AG08395 (cell line): ENCODE data around the gene AQP11.
"Not testable (repeated sequence)": the region's sequence is repeated elsewhere in the genome, so short reads cannot be mapped to it uniquely, and the experiment has no call there.

Experiments
- DNase-seq: peaks from one replicate; pipeline ENCODE4 v3.0.0; 2012; ENCODE audit warnings: mixed read lengths, low spot score

The AQP11 gene

DNA sequence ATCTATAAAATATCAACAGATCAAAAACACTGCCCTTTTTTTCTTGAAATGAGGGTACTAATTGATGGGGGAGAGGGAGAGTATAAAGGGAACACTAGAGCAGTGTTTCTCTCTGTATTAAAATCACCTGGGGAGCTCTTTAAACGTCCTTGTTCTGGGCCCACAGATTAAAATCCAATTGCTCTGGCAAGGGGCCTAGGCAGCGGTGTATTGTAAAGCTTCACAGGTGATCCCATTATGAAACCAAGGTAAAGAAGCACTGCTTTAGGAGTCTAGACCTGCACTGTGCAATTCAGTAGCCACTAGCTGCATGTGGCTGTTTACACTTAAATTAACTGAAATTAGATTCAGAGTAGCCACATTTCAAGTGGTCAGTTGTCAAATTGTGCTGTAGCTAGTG, 3.0 kb downstream of the AQP11 start:
- DNase-seq, result no peak

DNA sequence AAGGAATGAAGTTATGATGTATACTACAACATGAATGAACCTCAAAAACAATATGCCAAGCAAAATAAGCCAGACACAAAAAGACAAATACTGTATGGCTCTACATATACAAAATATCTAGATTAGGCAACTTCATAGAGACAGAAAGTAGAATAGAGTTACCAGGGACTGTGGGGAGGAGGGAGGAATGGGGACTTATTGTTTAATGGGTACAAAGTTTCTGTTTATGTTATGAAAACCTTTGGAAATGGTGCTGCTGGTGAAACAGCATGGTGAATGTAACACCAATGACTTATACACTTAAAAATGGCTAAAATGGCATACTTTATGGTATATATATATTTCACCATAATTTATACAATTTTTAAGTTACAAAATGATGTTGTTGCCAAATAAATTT, 4.1 kb downstream of the AQP11 start:
- no peak for DNase-seq

DNA sequence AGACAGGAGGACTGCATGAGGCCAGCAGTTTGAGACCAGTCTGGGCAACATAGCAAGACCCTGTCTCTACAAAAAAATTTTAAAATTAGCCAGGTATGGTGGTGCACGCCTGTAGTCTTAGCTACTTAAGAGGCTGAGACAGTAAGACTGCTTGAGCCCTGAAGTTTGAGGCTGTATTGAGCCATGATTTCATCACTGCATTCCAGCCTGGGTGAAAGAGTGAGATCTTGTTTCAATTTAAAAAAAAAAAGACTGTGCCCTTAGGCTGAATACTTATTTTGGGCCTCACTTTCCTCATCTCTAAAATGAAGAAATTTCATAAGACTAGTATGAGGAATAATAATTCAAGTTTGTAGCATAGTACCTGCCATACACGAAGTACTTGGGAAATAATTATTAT, 6.9 kb downstream of the AQP11 start:
- DNase-seq, result no peak

DNA sequence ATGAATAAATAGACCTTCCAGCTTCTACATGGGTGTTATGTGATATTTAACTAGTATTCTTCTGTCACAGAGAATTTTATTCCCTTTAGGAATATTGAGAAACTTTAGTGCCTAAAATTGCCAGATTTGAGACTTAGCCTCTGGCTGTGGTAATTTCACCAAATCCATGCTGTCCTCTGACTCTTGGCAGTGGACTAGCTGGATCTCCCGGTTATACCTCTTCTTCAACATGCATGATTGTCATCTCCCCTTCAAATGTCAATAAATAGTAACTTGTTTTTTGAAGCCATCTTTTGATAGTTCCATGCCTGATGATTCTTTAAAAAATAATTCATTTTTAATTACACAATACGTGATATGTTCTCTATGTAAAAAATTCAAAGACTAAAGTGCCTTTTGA, 8.4 kb downstream of the AQP11 start:
- no peak for DNase-seq

DNA sequence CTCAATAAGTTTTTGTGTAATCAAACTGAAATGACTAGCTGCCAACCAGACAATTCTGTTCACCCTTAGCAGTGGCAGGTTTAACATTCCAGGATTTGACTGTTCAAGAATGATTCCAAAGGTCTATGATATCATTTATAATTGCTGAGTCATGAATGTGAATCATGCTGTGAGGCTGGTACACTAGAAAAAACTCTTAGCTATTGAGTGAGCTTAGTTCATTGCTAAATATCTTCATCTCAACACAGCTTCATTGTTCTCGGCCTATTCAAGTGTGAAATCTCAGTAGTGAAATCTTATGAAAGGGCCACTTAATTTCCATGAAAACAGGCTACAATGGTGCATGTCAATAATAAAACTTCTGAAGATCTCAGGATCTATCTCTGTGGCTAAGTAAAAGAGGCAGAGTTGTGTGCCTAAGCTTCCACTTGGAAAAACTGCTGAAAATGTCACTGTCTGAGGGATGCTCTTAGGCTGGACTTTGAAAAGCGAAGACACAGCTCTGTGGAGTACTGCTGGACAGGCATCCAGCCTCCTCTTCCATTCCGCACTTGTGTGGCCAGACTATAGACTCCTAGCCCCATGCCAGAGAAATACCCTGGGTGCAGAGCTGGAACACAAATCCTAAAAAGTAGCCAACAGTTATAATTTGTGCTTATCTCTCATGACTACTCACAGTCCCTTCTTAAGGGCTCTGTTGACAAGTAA, 12.8 kb downstream of the AQP11 start:
- DNase-seq, result peak; percentile 81

DNA sequence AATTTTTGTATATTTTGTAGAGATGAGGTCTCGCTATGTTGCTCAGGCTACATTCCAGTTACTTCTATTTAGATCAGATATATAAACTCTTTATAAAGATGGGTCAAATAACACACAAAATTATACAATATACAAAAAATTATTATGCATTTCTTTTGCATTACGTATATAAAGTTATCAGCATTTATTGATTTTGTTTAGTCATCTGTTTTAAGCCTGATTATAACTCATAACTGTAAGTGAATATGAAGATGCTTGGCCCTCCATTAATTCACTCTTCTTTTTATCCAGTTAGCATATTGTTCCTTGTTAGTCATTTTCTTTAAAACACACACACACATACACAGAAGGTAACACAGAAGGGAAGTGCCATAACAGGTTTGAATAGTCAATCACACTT, 14.5 kb downstream of the AQP11 start:
- DNase-seq, result no peak

DNA sequence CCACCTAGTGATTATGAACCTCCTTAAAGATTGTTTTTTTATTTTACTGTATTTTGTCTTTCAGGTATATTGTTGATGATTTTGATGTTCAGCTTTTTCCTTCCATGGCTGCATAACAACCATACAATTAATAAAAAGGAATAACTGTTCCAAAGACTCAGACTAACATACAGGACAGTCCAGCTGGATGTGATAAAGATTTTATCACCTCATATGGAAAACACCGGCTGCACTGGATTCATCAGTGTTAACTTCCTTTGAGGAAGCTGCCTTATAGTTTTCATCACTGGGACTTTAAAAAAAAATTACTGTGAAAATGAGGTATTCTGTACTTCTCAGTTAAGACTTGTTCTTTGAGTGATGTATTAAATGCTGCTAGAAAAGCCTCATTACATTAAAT, 19.5 kb downstream of the AQP11 start:
- DNase-seq, result no peak

DNA sequence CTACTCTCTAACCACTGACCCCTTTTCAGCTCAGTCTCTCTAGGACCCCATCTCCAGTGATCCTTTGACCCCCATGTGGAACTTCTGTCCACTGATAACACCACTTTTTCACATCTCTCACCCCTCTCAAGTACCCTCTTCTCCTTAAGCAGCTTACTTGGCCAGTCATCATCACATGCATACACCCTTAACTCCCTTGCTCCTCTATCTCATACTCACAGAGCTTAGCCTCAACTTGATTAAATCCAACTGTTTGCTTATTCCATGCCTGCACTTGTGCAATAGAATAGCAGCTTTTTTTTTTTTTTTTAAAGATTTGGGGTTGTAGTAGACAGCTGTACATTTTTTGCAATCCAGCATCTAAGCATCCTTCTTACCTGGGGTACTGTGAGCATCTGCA, 22.2 kb downstream of the AQP11 start:
- no peak for DNase-seq

DNA sequence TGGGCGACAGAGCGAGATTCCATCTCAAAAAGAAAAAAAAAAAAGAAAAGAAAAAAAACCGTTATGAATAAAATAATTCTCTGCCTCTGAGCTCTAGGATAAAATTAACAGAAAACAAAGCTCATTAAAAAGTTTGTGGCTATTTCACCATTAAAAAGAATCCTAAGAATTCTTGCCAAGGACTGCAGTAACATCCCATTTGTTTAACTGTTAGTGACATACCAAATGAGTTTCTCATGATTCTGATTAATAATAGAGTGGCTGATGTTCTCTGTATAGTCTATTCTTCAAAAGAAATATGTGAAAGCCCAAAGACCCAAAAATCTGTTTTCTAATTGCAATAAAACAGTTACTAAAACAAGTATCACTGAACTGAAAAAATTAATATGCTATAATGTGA, 28.1 kb downstream of the AQP11 start:
- peak; percentile 27 for DNase-seq

DNA sequence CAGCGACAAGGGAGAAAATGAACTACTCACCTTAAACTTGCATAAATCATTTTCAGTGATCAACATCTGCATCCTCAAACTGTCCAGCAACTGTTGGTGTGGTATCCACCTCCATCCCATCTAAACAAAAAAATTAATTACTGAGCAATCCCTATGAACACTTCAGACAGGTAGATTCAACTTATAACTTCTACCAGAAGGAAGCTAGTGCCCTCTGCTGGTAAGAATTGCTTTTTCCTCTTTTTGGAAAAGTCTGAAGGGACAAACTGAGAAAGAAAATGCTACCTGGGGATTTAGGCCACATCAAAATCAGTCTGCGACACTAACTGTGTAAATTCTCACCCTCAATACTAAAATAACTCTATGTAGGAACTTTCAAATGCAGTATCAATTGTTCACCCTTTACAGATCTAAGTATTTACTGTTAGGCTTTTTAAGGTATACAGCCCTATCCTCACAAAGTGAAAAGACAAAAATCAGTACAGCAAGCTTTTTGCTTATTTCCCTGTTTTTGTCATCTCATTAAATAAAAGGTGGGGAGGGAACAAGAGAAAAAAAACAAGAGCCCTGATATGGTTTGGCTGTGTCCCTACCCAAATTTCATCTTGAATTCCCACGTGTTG, 29.9 kb downstream of the AQP11 start:
- DNase-seq, result peak; percentile 5

DNA sequence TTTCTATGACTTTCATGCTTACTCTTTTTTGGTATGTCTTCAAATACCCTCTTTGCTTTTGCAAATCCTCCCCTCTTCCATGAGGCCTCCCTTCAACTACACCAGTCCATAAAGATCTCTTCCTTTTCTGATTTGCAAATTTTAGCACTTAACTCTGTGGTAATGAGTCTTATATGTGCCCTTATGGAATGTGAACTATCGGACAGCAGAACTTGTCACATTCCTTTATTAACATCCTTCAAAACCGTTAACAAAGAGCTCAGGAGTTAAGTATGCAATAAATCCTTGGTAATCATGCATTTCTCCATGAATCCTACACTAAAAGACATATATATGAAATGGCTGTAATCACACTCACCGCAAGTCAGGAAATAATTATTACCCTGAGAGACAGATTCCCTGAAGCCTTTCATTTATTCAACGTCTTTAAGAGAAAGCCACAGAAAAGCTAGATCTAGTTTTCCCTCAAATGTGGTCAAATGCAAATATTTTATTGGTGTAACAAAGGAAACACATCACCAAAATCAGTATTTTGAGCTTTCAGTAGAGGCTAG, 40.5 kb downstream of the AQP11 start:
- DNase-seq, result no peak

DNA sequence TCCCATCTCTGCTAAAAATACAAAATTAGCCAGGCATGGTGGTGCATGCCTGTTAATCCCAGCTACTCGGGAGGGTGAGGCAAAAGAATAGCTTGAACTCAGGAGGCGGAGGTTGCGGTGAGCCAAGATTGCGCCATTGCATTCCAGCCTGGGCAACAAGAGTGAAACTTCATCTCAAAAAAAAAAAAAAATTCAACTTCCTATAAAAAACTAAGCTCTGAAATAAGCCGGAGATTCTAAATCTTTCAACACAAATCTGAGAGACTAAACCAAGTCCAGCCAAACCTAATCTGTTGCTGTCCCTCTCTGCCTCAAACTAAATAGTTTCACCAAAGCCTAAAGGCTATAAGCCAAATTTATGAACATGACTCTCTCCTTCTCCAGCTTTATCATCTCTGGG, 44.2 kb downstream of the AQP11 start:
- not testable (repeated sequence) for DNase-seq

DNA sequence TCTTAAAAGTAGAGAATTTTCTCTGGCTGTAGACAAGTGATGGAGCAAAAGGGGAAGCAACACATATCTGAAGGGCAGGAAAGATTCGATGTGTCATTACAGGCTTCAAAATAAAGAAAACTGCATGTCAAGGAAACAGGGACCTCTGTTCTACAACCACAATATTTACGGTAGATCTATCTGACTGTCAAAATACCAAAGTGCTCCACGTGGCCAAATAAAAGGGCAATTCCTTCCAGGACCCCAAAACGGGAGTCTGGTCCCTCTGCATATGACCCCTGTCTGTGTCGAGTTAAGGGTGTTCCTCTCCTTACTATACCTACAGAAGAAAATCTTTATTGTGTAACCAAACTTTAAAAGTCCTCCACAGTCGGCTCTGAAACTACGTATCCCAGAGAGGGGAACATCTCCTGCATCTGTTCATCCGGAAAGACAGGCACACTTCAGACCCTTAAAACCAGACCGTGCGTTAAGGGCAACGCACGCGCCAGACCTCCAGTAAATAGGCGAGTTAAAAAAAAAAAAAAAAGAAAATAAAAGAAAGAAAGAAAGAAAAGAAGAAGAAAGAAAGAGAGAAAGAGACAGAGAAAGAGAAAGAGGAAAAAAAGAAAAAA, 47.1 kb downstream of the AQP11 start:
- no peak for DNase-seq

DNA sequence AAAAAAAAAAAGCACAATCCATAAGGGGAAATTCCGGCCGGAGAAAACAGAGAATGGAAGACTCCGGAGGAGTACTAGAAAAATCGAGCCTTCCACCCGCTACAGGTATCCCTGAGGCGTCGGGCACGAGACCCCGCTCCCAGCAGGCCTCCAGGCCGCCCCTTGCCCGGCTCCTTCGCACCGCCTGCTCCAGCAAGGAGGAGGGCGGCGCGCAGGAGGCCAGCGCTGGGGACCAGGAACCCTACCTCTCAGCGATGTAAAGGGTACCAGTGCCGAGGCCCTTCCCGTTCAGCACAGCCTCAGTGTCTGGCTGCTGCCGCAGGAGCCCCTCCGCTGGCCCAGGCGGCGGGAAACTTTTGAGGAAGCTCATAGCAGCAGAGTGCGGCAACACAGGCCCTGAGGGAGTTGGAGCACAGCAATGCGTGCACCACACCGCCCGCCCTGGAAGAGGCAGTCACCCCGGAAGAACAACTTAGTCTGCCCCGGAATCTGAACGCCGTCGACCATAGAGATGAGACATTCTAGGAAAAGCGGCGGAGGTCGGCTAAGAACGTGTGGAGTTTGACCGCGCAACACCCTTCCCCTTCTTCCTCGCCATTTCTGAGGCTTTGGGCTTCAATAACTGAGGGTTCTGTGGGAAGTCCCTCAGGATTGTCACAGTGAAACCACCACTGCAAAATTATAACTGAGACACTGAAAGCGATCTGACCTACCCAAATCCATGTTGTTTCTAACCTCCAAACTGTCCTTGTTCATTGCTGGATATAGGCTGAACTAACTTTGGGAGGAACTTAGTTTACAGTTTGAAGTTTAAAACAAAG, 47.8 kb downstream of the AQP11 start, which contains the start of gene CLNS1A:
Gene CLNS1A, minus strand, starts transcription at position 450 of the 821 bp plus-strand sequence. Its CDS starts 80 bp downstream, at position 370.
- DNase-seq, result peak; percentile 86

DNA sequence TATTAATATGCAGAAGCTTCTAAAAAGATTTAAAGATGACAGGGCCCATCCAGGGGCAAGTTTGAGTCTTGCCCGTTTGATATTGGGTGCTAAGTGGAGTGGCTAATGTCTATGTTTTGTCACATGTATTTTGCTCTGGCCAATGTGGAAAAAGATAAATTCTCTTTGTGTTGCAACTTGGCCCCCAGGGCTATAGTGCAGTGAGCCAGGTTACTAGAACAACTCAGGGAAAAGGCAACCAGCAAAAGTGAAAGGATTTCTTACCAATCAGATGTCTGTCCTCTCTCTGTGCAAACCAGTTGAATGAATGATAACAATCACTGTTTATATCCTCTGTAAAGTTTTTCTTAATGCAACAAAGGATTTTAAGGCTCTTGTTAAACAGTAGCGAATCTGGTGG, 52.5 kb downstream of the AQP11 start:
- no peak for DNase-seq

DNA sequence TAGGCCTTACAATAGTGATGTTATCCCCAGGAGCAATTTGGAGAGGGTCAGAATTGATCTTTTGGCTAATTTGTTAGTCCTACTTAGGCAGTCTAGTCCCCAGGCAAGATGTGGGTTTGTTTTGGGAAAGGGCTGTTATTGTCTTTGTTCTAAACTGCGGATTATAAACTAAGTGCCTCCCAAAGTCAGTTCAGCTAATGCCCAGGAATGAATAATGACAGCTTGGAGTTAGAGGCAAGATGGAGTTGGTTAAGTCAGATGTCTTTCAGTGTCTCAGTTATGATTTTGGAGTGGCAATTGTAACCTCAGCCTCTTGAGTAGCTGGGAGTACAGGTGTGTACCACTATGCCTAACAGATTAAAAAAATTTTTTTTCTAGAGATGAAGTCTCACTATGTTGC, 55.1 kb downstream of the AQP11 start:
- DNase-seq, result no peak

DNA sequence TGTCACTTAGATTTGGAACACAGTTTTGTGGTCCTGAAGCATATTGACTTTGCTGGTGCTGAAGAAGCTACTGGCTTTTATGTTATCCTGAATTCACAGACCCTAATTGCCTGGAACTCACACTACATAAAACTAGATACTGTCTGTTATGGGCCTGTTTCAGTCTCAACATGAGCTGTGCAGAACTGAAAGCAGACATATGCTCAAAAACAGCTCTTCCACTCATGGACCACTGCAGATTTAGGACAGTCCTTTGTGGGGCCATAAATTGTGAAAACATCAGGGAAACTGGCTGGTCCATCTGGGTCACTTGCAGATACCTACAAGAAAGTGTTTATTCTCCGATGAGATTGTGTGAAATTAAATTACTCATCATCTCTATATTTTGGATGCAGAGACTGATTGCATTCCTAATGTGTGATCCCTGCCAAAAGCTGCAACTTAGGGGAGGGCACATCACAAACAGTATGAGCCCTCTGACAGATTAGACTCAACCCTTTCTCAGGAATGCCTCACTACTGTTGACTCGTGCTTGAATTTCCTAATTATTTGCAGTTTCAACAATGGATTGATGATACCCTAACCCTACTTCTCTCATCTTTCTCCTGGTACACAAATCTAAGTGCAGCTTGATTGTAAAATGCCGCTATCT, 58.0 kb downstream of the AQP11 start:
- DNase-seq, result peak; percentile 18

DNA sequence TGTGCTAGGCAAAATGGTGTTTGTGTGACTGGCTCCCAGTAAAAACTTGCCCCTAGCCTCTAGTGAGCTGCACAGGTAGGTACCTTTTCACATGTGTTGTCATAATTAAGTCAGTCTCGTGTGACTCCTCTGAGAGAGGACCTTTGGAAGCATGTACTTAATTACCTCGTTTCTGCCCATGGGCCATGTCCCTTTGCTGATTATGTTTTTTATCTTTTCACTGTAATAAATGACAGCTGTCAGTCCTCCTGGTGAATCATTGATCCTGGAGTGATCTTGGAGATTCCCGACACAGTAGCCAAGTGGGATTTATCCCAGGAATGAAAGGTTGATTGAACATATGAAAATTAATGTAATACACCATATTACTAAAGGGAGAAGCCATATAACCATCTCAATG, 60.4 kb downstream of the AQP11 start:
- DNase-seq, result no peak

DNA sequence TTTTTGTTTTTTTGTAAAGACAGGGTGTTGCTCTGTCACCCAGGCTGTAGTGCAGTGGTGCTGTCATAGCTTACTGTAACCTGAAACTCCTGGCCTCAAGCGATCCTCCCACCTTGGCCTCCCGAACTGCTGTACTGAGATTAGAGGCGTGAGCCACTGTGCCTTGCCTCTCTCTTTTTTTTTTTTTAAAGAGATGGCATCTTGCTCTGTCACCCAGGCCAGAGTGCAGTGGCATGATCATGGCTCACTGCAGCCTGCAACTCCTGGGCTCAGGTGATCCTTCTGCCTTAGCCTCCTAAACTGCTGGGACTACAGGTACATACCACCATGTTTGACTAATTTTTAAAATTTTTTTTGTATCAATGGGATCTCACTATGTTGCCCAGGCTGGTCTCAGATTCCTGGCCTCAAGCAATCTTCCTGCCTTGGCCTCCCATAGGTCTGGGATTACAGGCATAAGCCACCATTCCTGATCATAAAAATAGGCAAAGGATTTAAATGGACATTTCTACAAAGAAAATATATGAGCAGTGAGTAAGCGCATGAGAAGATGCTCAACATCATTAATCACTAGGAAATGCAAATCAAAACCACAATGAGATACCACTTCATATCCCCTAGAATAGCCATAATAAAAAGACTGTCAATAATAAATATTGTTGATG, 65.1 kb downstream of the AQP11 start:
- DNase-seq, result no peak

DNA sequence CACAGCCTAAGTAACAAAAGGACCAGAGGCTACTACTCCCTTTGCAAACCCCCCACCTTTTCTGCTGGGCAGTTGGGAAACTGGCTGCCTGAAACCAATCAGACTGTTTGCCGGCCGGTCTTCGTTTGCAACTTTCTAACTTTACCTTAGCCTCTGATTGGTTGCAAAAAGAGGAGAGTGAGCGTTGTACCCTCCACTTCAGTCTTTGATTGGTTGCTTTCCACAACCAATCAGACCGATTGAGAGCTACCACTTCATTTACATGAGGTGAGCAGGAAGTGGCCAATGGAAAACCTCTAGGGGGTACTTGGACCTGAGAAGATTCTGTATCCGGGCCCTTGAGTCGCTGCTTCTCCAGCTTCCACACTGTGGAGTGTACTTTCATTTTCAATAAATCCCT, 66.6 kb downstream of the AQP11 start:
- no peak for DNase-seq
